GM19240 (cell line): ENCODE measurements around the gene HOXC10.

Source experiments
- DNase-seq: peaks from one replicate; pipeline ENCODE4 v3.0.0; 2011; ENCODE audit warnings: low spot score; ENCODE audit not compliant: insufficient read length

The HOXC10 gene

GRCh38 chr12:53965281-53966084, 19.5 kb upstream of the HOXC10 start:
- DNase-seq, result no peak

GRCh38 chr12:53966085-53966384, 18.9 kb upstream of the HOXC10 start:
- no peak for DNase-seq

- DNase-seq, result no peak
Observed at GRCh38 chr12:53966385-53967133, 18.4 kb upstream of the HOXC10 start.

GRCh38 chr12:53967421-53967925, 17.5 kb upstream of the HOXC10 start:
- DNase-seq, result no peak

- DNase-seq, result no peak
Observed at GRCh38 chr12:53968214-53969127, 16.5 kb upstream of the HOXC10 start.

- DNase-seq, result no peak
Observed at GRCh38 chr12:53969588-53970259, 15.2 kb upstream of the HOXC10 start.

GRCh38 chr12:53970451-53970850, 14.5 kb upstream of the HOXC10 start:
- DNase-seq, result no peak

- no peak for DNase-seq
Observed at GRCh38 chr12:53971129-53971528, 13.8 kb upstream of the HOXC10 start.

- no peak for DNase-seq
Observed at GRCh38 chr12:53971686-53972085, 13.3 kb upstream of the HOXC10 start.

- no peak for DNase-seq
Observed at GRCh38 chr12:53972152-53972702, 12.7 kb upstream of the HOXC10 start.

- no peak for DNase-seq
Observed at GRCh38 chr12:53972722-53973235, 12.2 kb upstream of the HOXC10 start, which contains the start of gene HOXC11. Gene HOXC11, plus strand, starts transcription at chr12:53973126. Its CDS starts 116 bp downstream, at chr12:53973242.

GRCh38 chr12:53973236-53974042, 11.5 kb upstream of the HOXC10 start:
- no peak for DNase-seq

- no peak for DNase-seq
Observed at GRCh38 chr12:53974084-53975063, 10.6 kb upstream of the HOXC10 start, which contains the start of gene HOTAIR. Gene HOTAIR, minus strand, starts transcription at chr12:53974954.

- DNase-seq, result no peak
Observed at GRCh38 chr12:53975064-53975471, 9.9 kb upstream of the HOXC10 start.

GRCh38 chr12:53975479-53976152, 9.3 kb upstream of the HOXC10 start:
- no peak for DNase-seq

- DNase-seq, result no peak
Observed at GRCh38 chr12:53976172-53976822, 8.6 kb upstream of the HOXC10 start.
